Measurements from ENCODE around the gene YY1. TPM values are rescaled to one million over a fixed set of nuclear protein-coding genes. Genes with fewer than 3 reads are reported as not detected.
A peak's percentile ranks its signal among the peaks of the same experiment; 100 is the strongest.

Gene YY1
- total RNA-seq, 1 donor from 2014 or later: 87.5 TPM

- Histone ChIP-seq H3K4me3 (ENCODE audit: insufficient read depth, low read depth, low read length) (no peak overlapping the region), H3K27ac (ENCODE audit: low read depth, low read length) (no peak overlapping the region), H3K79me2 (ENCODE audit: insufficient read depth, low read length) (peaks cover 97% of the 10 kb centered on the region), H3K9me3 (ENCODE audit: insufficient read depth, low read depth, low read length) (no peaks in the 10 kb centered on the region), H3K4me1 (ENCODE audit: insufficient read depth, low read length) (no peaks in the 10 kb centered on the region), H3K4me2 (ENCODE audit: low read length) (no peak overlapping the region), H4K20me1 (ENCODE audit: insufficient read depth, low read length) (peaks cover 93% of the 10 kb centered on the region), H3K27me3 (ENCODE audit: insufficient read depth, low read length) (no peaks in the 10 kb centered on the region), H3K36me3 (ENCODE audit: insufficient read depth, low read length) (no peaks in the 10 kb centered on the region), H3K9ac (ENCODE audit: low read length) (no peak overlapping the region), H2AFZ (ENCODE audit: low read depth, low read length) (no peak overlapping the region)
- no peak for TF ChIP-seq CTCF (IDR thresholded peaks at IDR 0.05; ENCODE audit: insufficient read depth, low read depth, low read length)
- no peak for TF ChIP-seq EZH2 (IDR thresholded peaks at IDR 0.05; ENCODE audit: insufficient read depth, low read length)
- Mint-ChIP-seq H3K4me3 (ENCODE audit: unreplicated experiment) (no peak overlapping the region), H3K27ac (ENCODE audit: unreplicated experiment) (no peak overlapping the region), H3K36me3 (ENCODE audit: low read depth, unreplicated experiment) (peaks cover 21% of the 10 kb centered on the region), H3K4me1 (ENCODE audit: low read depth, unreplicated experiment) (peaks cover 22% of the 10 kb centered on the region), H3K27me3 (ENCODE audit: low read depth, unreplicated experiment) (no peaks in the 10 kb centered on the region), H3K9me3 (ENCODE audit: unreplicated experiment) (no peaks in the 10 kb centered on the region)
- DNase-seq (ENCODE audit: low read depth) (no peak), FAIRE-seq (no peak)
These were observed 23.6 kb downstream of the YY1 start for GRCh38 chr14:100262545-100262944.

GRCh38 chr14:100263141-100263540 is 24.2 kb downstream of the YY1 start:
- peak; percentile 22 for DNase-seq (ENCODE audit: low read depth)
- Mint-ChIP-seq H3K9me3 (ENCODE audit: unreplicated experiment) (no peaks in the 10 kb centered on the region), H3K4me1 (ENCODE audit: low read depth, unreplicated experiment) (peaks cover 22% of the 10 kb centered on the region), H3K36me3 (ENCODE audit: low read depth, unreplicated experiment) (peaks cover 21% of the 10 kb centered on the region), H3K27me3 (ENCODE audit: low read depth, unreplicated experiment) (no peaks in the 10 kb centered on the region), H3K27ac (ENCODE audit: unreplicated experiment) (peak overlapping the region; percentile 38), H3K4me3 (ENCODE audit: unreplicated experiment) (no peak overlapping the region)
- no peaks in the 10 kb centered on the region for H3K4me1 ChIP-seq (ENCODE audit: insufficient read depth, low read length)
- TF ChIP-seq EZH2 (IDR thresholded peaks at IDR 0.05; ENCODE audit: insufficient read depth, low read length) (no peak), CTCF (IDR thresholded peaks at IDR 0.05; ENCODE audit: insufficient read depth, low read depth, low read length) (no peak)
- H3K27me3 ChIP-seq (ENCODE audit: insufficient read depth, low read length): no peaks in the 10 kb centered on the region
- peaks cover 93% of the 10 kb centered on the region for H4K20me1 ChIP-seq (ENCODE audit: insufficient read depth, low read length)
- H3K4me3 ChIP-seq (ENCODE audit: insufficient read depth, low read depth, low read length): no peak overlapping the region
- H3K27ac ChIP-seq (ENCODE audit: low read depth, low read length): no peak overlapping the region
- H3K9ac ChIP-seq (ENCODE audit: low read length): no peak overlapping the region
- H3K9me3 ChIP-seq (ENCODE audit: insufficient read depth, low read depth, low read length): no peaks in the 10 kb centered on the region
- no peak overlapping the region for H3K4me2 ChIP-seq (ENCODE audit: low read length)
- no peaks in the 10 kb centered on the region for H3K36me3 ChIP-seq (ENCODE audit: insufficient read depth, low read length)
- H3K79me2 ChIP-seq (ENCODE audit: insufficient read depth, low read length): peaks cover 97% of the 10 kb centered on the region
- H2AFZ ChIP-seq (ENCODE audit: low read depth, low read length): no peak overlapping the region
- no peak for FAIRE-seq

GRCh38 chr14:100267990-100268389 is 29.0 kb downstream of the YY1 start:
- H3K4me2 ChIP-seq (ENCODE audit: low read length): no peak overlapping the region
- no peak overlapping the region for H2AFZ ChIP-seq (ENCODE audit: low read depth, low read length)
- no peak overlapping the region for H3K9ac ChIP-seq (ENCODE audit: low read length)
- Mint-ChIP-seq H3K4me3 (ENCODE audit: unreplicated experiment) (no peak overlapping the region), H3K27ac (ENCODE audit: unreplicated experiment) (no peak overlapping the region), H3K9me3 (ENCODE audit: unreplicated experiment) (no peaks in the 10 kb centered on the region), H3K4me1 (ENCODE audit: low read depth, unreplicated experiment) (peaks cover 12% of the 10 kb centered on the region), H3K36me3 (ENCODE audit: low read depth, unreplicated experiment) (peaks cover 23% of the 10 kb centered on the region), H3K27me3 (ENCODE audit: low read depth, unreplicated experiment) (no peaks in the 10 kb centered on the region)
- H3K4me1 ChIP-seq (ENCODE audit: insufficient read depth, low read length): no peaks in the 10 kb centered on the region
- H3K79me2 ChIP-seq (ENCODE audit: insufficient read depth, low read length): peaks cover 88% of the 10 kb centered on the region
- DNase-seq (ENCODE audit: low read depth): no peak
- H3K27me3 ChIP-seq (ENCODE audit: insufficient read depth, low read length): no peaks in the 10 kb centered on the region
- H3K36me3 ChIP-seq (ENCODE audit: insufficient read depth, low read length): no peaks in the 10 kb centered on the region
- no peak for TF ChIP-seq EZH2 (IDR thresholded peaks at IDR 0.05; ENCODE audit: insufficient read depth, low read length)
- no peak for TF ChIP-seq CTCF (IDR thresholded peaks at IDR 0.05; ENCODE audit: insufficient read depth, low read depth, low read length)
- no peaks in the 10 kb centered on the region for H3K9me3 ChIP-seq (ENCODE audit: insufficient read depth, low read depth, low read length)
- peaks cover 83% of the 10 kb centered on the region for H4K20me1 ChIP-seq (ENCODE audit: insufficient read depth, low read length)
- H3K4me3 ChIP-seq (ENCODE audit: insufficient read depth, low read depth, low read length): no peak overlapping the region
- no peak for FAIRE-seq
- no peak overlapping the region for H3K27ac ChIP-seq (ENCODE audit: low read depth, low read length)

Data from astrocyte (in vitro differentiated cells and primary cell).